Measurements from ENCODE around the gene RAB4A. TPM values are rescaled to one million over a fixed set of nuclear protein-coding genes. Genes with fewer than 3 reads are reported as not detected.

The RAB4A gene
- total and polyA plus RNA-seq, 9 of the 15 experiments (the other 6 are each of a cell fraction or from before 2014, with no cell fraction given): 8.3 to 61.0 (median 26.7) TPM

- TF ChIP-seq PRDM10 (IDR thresholded peaks at IDR 0.05; ENCODE audit: partially characterized antibody) (peak; percentile 10), ZNF134 (CRISPR knock-in tag; conservative IDR thresholded peaks at IDR 0.05) (peak; percentile 79), KLF10 (CRISPR knock-in tag; IDR thresholded peaks at IDR 0.05) (no peak), ATF3 (IDR thresholded peaks at IDR 0.05) (peak; percentile 62), ATF3 (CRISPR knock-in tag; conservative IDR thresholded peaks at IDR 0.05) (no peak), FOXJ2 (tag; IDR thresholded peaks at IDR 0.05) (no peak), FOXA1 (IDR thresholded peaks at IDR 0.05; ENCODE audit: borderline replicate concordance) (no peak), RB1 (IDR thresholded peaks at IDR 0.05; ENCODE audit: low read depth) (no peak), PKNOX1 (IDR thresholded peaks at IDR 0.05) (peak; percentile 85)
Measured at GRCh38 chr1:229230140-229230892, 40.6 kb upstream of the RAB4A start (continued).
